ENCODE results near the gene SMARCD3. TPM values are rescaled to one million over a fixed set of nuclear protein-coding genes. Genes with fewer than 3 reads are reported as not detected.

SMARCD3 gene
- total RNA-seq, 2 experiments from 2014 or later = 1.5 to 1.9 TPM

DNA sequence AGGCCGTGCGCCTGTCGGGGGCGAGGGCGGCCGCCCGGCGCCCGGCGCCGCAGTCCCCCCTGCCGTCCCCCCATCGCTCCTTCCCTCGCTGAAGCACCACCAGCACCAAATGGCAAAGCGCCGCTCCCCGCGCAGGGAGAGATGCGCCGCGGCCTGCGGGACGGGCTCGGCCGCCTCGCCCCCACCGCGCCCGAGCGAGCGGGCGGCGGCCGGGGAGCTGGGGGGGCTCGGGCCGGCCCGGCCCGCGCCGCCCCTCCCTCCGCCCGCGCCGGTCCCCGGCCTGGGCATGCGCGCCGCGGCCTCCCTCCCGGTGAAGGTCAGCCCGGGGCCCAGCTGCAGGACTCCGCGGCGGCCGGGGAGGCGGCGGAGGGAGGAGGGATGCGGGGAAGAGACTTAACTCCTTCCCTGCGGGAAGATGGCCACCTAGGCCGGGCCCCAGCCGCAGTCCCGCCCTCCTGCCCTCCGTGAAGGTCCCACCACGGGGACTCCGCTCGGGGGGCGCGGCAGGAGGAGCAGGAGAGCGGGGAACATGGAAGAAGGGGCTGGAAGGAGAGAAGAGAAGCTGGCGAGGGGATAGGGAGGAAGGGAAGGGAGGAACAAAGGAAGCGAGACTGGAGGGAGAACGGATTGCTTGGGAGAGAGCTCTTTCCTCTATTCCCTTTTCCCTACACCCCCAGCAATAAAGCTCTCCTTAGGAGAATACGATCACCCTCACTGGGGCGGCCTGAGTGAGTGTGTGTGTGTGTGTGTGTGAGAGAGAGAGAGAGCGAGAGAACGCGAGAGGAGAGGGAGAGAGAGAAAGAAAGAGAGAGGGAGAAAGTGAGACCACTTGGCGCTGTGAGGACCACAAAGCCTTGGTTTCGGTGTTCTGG lies 3.4 kb upstream of the SMARCD3 start:
- Histone ChIP-seq H3K9me2 (ENCODE audit: insufficient read depth, low read length) (no peaks in the 10 kb centered on the region), H3K4me2 (ENCODE audit: low read length) (peak overlapping the region; percentile 77), H3K4me1 (ENCODE audit: insufficient read depth, low read length, poor library complexity, severe bottlenecking) (peaks cover 33% of the 10 kb centered on the region), H4K20me1 (ENCODE audit: insufficient read depth, low read length) (no peaks in the 10 kb centered on the region), H3K4me3 (ENCODE audit: low read depth, low read length, poor library complexity, severe bottlenecking) (peak overlapping the region; percentile 52), H3K36me3 (ENCODE audit: insufficient read depth, low read length) (no peaks in the 10 kb centered on the region), H3K9me3 (ENCODE audit: low read length) (no peaks in the 10 kb centered on the region), H3K79me2 (ENCODE audit: insufficient read depth, low read depth, low read length) (no peaks in the 10 kb centered on the region), H3K27ac (ENCODE audit: low read depth, low read length, poor library complexity, severe bottlenecking) (no peak overlapping the region), H2AFZ (ENCODE audit: low read length) (peak overlapping the region; percentile 63)
- ChIA-PET POLR2A (interaction anchor here (0.6 kb wide), 1 partner anchor 204 kb away, joined by 4 read pairs; no protein-coding TSS in a partner anchor), CTCF (ENCODE audit: unreplicated experiment) (interaction anchor here (1.6 kb wide), 1 partner anchor 8 kb away, joined by 6 read pairs; no protein-coding TSS in a partner anchor)
- BruUV-seq (replicated peaks) = no TSS peak
- intact Hi-C loops (cut with micrococcal nuclease; ENCODE audit: unreplicated experiment) = no loop called here
- peak; percentile 55 for DNase-seq (ENCODE audit: low spot score)
- TF ChIP-seq, protein P1, sequence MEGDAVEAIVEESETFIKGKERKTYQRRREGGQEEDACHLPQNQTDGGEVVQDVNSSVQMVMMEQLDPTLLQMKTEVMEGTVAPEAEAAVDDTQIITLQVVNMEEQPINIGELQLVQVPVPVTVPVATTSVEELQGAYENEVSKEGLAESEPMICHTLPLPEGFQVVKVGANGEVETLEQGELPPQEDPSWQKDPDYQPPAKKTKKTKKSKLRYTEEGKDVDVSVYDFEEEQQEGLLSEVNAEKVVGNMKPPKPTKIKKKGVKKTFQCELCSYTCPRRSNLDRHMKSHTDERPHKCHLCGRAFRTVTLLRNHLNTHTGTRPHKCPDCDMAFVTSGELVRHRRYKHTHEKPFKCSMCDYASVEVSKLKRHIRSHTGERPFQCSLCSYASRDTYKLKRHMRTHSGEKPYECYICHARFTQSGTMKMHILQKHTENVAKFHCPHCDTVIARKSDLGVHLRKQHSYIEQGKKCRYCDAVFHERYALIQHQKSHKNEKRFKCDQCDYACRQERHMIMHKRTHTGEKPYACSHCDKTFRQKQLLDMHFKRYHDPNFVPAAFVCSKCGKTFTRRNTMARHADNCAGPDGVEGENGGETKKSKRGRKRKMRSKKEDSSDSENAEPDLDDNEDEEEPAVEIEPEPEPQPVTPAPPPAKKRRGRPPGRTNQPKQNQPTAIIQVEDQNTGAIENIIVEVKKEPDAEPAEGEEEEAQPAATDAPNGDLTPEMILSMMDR (conservative IDR thresholded peaks at IDR 0.05; ENCODE audit: low read length) = no peak
- no peak for TF ChIP-seq EZH2phosphoT487 (IDR thresholded peaks at IDR 0.05; ENCODE audit: borderline replicate concordance, low read depth, low read length)

DNA sequence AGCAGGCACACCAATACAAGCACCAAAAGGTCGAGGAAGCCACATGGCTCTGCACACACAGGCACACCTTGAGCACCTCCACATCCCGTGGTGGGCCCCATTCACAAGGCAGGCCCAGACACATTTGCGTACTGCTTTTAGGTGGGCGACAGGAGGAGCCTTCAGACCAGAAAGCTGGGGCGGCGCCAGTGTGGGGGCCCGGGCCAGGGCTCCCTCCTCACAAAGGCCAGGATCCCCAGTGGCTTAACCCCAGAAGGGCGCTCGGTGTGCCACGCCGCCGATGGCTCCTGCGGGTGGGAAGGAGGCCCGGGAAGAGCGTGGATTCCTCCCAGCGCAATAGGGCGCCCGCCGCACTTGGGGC lies 2.8 kb upstream of the SMARCD3 start:
- BruUV-seq (replicated peaks) = no TSS peak
- Histone ChIP-seq H3K9me3 (ENCODE audit: low read length) (no peaks in the 10 kb centered on the region), H3K4me2 (ENCODE audit: low read length) (peak overlapping the region; percentile 51), H3K4me3 (ENCODE audit: low read depth, low read length, poor library complexity, severe bottlenecking) (peak overlapping the region; percentile 41), H3K27ac (ENCODE audit: low read depth, low read length, poor library complexity, severe bottlenecking) (no peak overlapping the region), H3K9me2 (ENCODE audit: insufficient read depth, low read length) (no peaks in the 10 kb centered on the region), H3K79me2 (ENCODE audit: insufficient read depth, low read depth, low read length) (no peaks in the 10 kb centered on the region), H2AFZ (ENCODE audit: low read length) (peak overlapping the region; percentile 63), H3K4me1 (ENCODE audit: insufficient read depth, low read length, poor library complexity, severe bottlenecking) (peaks cover 33% of the 10 kb centered on the region), H4K20me1 (ENCODE audit: insufficient read depth, low read length) (no peaks in the 10 kb centered on the region), H3K36me3 (ENCODE audit: insufficient read depth, low read length) (no peaks in the 10 kb centered on the region)
- TF ChIP-seq, protein P1 (conservative IDR thresholded peaks at IDR 0.05; ENCODE audit: low read length) = no peak
- TF ChIP-seq EZH2phosphoT487 (IDR thresholded peaks at IDR 0.05; ENCODE audit: borderline replicate concordance, low read depth, low read length) = no peak
- peak; percentile 29 for DNase-seq (ENCODE audit: low spot score)
- ChIA-PET CTCF (ENCODE audit: unreplicated experiment) (no interaction called here), POLR2A (interaction anchor here (0.6 to 0.9 kb wide), 2 partner anchors 11 to 38 kb away, joined by 3 read pairs; no protein-coding TSS in a partner anchor)
- intact Hi-C loops (cut with micrococcal nuclease; ENCODE audit: unreplicated experiment) = no loop called here
